Measurements from ENCODE around the gene PLXNA4.

The PLXNA4 gene

GRCh38 chr7:132564849-132565248, 11.4 kb downstream of the PLXNA4 start:
- DNase-seq, result no peak

GRCh38 chr7:132564090-132564489, 12.2 kb downstream of the PLXNA4 start:
- no peak for DNase-seq

GRCh38 chr7:132562690-132563089, 13.6 kb downstream of the PLXNA4 start:
- DNase-seq, result no peak

DNA sequence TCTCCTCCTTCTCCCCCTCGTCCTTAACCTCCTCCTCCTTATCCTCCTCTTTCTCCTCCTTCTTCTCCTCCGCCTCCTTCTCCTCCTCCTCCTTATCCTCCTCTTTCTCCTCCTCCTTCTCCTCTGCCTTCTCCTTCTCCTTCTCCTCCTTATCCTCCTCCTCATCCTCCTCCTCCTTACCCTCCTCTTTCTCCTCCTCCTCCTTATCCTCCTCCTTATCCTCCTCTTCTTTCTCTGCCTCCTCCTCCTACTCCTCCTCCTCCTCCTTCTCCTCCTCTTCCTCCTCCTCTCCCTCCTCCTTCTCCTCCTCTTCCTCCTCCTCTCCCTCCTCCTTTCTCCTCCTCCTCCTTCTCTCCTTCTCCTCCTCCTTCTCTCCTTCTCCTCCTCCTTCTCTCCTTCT, 14.5 kb downstream of the PLXNA4 start:
- no peak for DNase-seq

- no peak for DNase-seq
Measured at GRCh38 chr7:132560825-132561529, 15.3 kb downstream of the PLXNA4 start.

DNA sequence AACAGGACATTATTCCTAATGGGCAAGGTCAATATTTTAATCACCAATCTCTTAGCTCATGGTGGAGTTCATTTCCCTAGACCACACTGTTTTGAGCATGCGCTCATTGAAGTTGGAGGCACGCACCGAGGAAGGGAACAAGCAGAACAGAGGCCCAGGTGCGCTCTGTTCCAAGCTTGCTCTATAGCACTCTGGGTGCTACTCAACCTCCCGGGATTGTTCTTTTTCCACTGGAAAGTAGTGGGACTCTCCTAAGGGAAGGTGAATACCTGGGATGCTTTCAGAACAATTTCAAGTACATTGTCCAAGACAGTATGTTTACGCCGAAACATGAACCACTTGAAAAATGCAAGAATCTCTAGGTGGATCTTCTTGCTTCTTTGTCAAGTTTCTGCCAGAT, 16.2 kb downstream of the PLXNA4 start:
- DNase-seq, result no peak

- no peak for DNase-seq
Measured at GRCh38 chr7:132558815-132559214, 17.5 kb downstream of the PLXNA4 start.

GRCh38 chr7:132557489-132558044, 18.7 kb downstream of the PLXNA4 start:
- DNase-seq, result no peak

GRCh38 chr7:132554446-132554845, 21.8 kb downstream of the PLXNA4 start:
- DNase-seq, result no peak

- DNase-seq, result no peak
Measured at GRCh38 chr7:132553031-132553430, 23.2 kb downstream of the PLXNA4 start.

DNA sequence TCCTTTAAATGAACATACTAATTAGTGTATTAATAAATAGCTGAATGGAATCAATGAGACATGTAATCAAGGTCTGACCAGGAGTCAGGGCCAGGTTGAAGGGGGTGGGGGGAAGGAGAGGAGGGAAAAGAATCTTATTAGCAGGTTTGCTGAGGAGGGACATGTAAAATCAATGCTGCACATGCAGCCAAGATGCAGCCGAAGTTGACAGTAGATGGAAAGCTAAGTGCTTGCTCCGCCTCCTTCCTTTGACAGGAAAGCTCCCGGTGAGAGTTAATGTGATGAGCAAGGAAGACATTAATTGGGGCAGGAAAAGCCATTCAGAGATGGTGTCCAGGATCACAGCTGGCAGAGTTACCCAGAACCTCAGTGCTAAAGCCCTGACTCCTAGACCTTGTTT, 24.4 kb downstream of the PLXNA4 start:
- DNase-seq, result no peak

- no peak for DNase-seq
Measured at GRCh38 chr7:132551439-132551838, 24.8 kb downstream of the PLXNA4 start.

GRCh38 chr7:132548489-132549078, 27.7 kb downstream of the PLXNA4 start:
- DNase-seq, result no peak

DNA sequence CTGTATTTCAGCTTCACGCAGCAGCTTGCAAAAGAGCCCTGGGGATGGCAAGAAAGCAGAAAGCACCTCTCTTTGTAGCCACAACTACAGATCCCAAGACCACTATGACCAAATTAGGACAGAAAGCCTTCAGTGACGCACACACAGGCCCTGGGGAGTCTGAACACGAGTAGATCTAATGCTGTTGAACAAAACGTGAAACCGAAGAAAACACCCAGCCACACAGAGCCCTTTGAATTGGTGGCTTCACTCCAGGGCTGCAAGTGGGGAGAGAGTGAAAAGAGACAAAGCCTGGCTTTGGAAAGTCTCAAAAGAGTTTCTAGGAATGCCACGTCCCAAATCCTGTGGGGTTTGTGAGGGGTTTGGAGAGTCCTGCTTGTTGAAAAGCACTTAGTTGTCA, 28.4 kb downstream of the PLXNA4 start:
- no peak for DNase-seq

DNA sequence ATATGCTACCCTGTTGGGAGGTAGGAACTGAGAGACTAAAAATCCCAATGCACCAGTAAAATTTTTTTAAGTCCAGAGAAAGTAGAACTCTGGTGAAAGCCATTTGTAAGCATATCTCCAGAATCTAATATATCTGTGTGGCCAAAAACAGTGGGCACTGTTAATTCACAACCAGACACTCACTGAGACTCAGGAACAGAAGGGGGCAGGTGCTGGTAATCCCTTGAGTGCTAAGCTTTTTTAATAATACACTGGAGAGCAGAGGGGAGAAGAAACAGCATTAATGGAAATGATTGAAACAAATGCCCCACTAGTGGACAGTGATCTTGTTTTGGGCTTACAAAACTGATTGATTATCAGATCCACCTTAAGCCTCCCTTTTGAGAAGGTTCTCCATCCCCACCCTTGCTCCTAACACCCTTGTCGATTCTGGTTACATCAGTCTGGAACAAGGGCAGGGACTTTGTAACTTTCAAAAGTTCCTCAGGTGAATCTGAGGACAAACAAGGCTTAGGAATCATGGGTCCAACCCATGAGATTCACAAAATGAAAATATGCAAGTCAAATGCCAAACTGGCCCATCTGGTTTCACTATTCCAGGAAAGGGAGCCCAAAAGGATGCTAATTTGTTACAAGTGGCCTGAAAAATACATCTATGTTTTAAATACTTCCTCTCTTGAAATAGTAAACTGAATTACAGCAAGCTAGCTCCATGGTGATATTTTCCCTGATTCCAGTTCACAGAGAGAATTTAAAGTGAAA, 29.7 kb downstream of the PLXNA4 start:
- DNase-seq, result no peak

GRCh38 chr7:132545756-132546155, 30.5 kb downstream of the PLXNA4 start:
- no peak for DNase-seq

DNA sequence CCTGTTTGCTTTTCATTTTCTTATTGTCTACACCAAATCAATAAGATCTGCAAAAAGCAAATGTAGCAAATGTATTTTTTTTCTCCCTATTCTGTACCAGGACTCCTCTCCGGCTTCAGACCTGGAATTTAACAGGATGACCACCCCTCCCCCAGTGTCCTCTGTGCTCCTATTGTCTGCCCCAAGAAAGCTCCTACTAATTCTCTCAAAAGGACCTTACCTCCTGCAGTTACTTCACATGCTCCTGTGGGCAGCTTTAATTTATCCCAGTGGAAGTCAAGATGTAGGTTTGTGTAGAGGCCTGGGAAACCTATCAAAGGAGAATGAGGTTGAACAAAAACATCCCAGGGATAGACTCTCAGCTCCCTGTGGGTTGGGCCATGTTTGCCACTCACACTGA, 31.3 kb downstream of the PLXNA4 start:
- no peak for DNase-seq

GRCh38 chr7:132544025-132544424, 32.2 kb downstream of the PLXNA4 start:
- DNase-seq, result no peak

GRCh38 chr7:132542895-132543294, 33.4 kb downstream of the PLXNA4 start:
- no peak for DNase-seq

DNA sequence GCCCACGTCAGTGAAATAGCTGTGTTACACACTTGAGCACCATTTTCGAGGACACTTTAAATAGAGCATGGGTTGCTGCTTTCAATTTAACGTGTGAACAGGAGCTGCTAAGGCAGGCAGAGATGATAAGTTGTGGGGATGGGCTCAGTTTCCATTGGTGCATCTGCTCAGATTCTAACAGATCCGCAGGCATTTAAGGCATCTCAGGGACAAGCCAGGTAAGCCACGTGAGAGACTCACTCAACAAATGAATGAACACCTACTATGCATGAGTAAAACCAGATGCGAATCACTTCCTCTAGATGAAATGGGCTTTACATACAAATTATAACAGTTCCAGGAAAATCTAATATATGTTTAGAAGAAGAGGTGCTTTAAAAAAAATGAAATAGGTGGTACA, 34.6 kb downstream of the PLXNA4 start:
- DNase-seq, result no peak

DNA sequence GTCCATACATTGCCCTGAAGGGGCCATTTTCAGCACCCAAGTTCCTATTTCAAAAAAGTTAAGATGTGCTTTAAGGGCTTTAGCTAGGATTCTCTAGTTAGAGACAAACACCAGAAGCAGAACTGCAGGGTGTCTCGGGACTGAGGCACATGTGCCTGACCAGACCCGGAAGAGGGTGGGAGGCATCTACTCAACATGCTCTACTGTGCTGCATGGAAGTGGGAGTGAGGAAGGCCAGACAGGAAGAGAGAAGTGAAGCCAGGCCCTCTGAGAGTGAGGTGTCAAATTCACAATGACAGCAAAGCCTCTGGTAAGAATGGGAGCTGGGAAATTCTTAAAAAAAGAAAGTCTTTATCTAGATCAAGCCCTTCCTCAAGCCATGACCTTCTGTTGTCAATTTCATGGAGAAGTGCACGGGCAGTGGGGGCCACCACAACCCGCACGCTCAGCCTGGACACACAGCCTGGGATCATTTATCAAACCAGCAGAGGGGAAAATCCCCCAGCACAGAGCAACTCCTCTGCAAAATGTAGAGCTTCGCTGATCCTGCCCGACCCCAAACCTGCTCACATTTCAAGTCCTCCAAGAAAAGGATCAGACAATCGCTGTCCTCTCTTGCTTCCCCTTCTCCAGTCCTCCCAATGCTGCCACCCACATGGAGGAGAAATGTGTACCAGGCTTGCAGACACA, 38.7 kb downstream of the PLXNA4 start:
- no peak for DNase-seq

DNA sequence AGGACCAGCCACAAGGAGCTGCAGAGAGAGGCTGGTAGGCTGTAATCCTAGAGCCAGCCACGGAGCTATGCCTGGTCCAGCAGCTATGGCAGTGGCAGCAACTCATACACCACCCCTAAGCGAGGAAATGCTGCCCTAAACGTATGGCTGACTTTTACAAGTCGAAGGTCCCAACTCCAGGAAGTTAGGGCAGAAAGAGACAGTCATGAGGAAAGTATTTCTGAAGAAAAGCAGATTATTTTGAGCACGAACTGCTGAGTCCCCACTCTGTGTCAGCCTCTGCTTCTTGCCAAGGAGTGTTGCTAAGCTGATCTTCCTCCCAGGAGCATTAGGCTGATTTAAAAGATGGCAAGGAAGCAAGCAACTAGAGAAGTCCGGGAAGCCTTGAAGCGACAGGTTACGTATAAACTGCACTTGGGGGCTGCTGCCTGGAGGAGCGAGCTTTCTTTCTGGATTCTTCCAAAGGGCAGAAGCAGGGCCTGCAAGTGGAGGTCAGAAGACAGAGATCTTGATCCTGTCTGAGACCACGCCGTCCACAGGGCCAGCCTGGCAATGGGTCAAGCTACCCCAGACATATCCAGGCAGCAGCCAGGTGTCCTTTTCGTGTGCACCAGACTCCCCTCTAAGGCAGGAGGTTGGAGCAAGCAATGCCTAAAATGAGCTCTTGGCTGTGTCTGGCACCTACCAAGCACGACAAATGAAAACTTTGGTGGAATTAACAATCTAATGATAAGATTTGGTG, 39.4 kb downstream of the PLXNA4 start:
- no peak for DNase-seq

DNA sequence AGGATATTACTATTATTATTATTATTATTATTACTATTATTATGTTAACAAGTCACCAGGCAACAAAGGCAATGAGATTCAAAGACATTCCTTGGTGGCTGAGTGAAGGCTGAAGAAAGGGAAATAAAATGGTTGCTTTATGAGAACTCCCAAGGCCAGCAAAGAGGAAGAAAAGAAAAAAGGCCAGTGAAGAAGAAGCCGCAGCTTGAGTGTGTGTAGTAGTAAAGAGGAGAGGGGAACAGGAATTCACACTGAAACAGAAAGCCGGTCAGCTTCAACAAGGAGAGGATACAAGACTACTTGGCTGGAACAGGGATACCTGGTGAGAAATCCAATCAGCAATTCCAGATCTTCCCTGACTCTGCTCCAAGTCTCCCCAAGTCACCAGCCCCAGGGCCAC, 42.4 kb downstream of the PLXNA4 start:
- no peak for DNase-seq
